Right atrium auricular region (tissue), 2 donors: Measurements from ENCODE around the gene TRPM2. TPM values are rescaled to one million over a fixed set of nuclear protein-coding genes. Genes with fewer than 3 reads are reported as not detected.
"Not testable (repeated sequence)": the region's sequence is repeated elsewhere in the genome, so short reads cannot be mapped to it uniquely, and the experiment has no call there.

Source experiments
- DNase-seq: peaks from one replicate; pipeline ENCODE4 v3.0.0-alpha.2; 2019; ENCODE audit warnings: low spot score
- H3K27ac ChIP-seq, 2 donors: fragments of 200-600 bp; sonication (generic); 1 replicate in 1 of 2; 2 replicates in 1 of 2; pipeline ENCODE4 v1.5.1; 2016 to 2019
- H3K27me3 ChIP-seq, 2 donors: fragments of 200-600 bp; sonication (generic); one replicate each; pipeline versions ENCODE4 v1.5.1 to v1.6.0; 2017 to 2019
- H3K36me3 ChIP-seq: fragments of 200-600 bp; sonication (generic); one replicate; pipeline ENCODE4 v1.5.1; 2016
- H3K4me1 ChIP-seq, 2 donors: fragments of 200-600 bp; sonication (generic); one replicate each; pipeline versions ENCODE4 v1.5.1 to v1.6.0; 2017 to 2019
- H3K4me3 ChIP-seq, 2 donors: fragments of 200-600 bp; sonication (generic); 1 replicate in 1 of 2; 2 replicates in 1 of 2; pipeline ENCODE4 v1.5.1; 2017 to 2019; ENCODE audit warnings: mild to moderate bottlenecking in 1 of 2, moderate library complexity in 1 of 2
- H3K9me3 ChIP-seq, 2 donors: fragments of 200-600 bp; sonication (generic); one replicate each; pipeline ENCODE4 v1.5.1; 2019
- total RNA-seq, 2 donors: library from RNA; depleted of rRNA; stranded (reverse); fragments of >200 nt; gene quantifications; one replicate each; pipeline ENCODE4 v1.1.0, GENCODE V29; 2016
- TF ChIP-seq, protein P1 (sequence below), 2 donors: fragments of 200-600 bp; sonication (generic); IDR thresholded peaks; one replicate each; pipeline ENCODE4 v1.5.1; 2019; ENCODE audit warnings: antibody characterized with exemption in 2 of 2

Gene TRPM2
- total RNA-seq, 2 donors from 2014 or later = 0.75 to 0.89 TPM

DNA sequence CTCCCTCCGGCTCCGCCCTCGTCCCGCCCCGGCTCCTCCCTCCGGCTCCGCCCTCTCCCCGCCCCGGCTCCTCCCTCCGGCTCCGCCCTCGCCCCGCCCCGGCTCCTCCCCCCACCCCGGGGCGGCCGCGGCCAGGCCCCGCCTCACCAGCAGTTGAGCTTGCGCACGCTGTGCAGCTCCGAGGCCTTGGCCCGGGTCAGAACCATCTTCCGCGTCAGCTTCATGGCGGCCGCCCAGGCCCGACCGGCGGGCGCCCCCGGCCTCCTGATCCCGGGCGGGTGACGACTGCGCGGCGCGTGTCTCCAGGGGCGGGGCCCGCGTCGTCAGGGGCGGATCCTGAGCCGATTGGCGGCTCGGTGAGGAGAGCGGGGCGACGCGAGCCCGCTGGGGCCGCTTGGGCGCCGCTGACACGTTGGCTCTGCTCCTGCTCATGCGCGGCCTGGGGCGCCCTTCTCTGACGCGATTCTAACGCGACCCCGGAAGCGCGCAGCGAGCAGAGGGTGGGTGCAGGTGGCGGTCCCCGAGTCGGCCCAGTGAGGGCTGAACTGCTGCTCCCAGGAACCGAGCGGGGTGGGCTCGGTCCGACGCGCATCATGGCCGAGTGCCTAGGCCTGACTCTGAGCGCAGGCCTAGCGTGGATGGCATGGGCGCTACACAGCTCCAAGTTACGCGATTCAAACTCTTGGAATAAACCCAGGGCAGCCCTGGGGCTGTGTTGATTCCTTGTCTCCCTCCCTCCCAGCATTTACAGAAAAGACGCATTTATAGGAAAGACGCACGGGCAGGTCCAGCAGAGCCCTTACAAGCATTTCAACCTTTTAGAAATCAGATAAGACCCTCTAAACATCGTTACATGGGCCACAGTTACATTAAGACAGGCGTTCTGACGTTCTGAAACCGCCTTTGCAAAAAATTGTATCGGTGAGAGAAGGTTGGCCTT lies 14.2 kb upstream of the TRPM2 start, which contains the start of gene CFAP410:
Gene CFAP410, minus strand, starts transcription at position 420 of the 940 bp plus-strand sequence. Its CDS starts 196 bp downstream, at position 224.
- TF ChIP-seq, protein P1, sequence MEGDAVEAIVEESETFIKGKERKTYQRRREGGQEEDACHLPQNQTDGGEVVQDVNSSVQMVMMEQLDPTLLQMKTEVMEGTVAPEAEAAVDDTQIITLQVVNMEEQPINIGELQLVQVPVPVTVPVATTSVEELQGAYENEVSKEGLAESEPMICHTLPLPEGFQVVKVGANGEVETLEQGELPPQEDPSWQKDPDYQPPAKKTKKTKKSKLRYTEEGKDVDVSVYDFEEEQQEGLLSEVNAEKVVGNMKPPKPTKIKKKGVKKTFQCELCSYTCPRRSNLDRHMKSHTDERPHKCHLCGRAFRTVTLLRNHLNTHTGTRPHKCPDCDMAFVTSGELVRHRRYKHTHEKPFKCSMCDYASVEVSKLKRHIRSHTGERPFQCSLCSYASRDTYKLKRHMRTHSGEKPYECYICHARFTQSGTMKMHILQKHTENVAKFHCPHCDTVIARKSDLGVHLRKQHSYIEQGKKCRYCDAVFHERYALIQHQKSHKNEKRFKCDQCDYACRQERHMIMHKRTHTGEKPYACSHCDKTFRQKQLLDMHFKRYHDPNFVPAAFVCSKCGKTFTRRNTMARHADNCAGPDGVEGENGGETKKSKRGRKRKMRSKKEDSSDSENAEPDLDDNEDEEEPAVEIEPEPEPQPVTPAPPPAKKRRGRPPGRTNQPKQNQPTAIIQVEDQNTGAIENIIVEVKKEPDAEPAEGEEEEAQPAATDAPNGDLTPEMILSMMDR (IDR thresholded peaks at IDR 0.05) = peak in 1 of 2 donors; percentile 14
- DNase-seq = peak; percentile 94
- peak within 1 kb of the TSS; percentile 85 to 93 for H3K4me3 ChIP-seq

DNA sequence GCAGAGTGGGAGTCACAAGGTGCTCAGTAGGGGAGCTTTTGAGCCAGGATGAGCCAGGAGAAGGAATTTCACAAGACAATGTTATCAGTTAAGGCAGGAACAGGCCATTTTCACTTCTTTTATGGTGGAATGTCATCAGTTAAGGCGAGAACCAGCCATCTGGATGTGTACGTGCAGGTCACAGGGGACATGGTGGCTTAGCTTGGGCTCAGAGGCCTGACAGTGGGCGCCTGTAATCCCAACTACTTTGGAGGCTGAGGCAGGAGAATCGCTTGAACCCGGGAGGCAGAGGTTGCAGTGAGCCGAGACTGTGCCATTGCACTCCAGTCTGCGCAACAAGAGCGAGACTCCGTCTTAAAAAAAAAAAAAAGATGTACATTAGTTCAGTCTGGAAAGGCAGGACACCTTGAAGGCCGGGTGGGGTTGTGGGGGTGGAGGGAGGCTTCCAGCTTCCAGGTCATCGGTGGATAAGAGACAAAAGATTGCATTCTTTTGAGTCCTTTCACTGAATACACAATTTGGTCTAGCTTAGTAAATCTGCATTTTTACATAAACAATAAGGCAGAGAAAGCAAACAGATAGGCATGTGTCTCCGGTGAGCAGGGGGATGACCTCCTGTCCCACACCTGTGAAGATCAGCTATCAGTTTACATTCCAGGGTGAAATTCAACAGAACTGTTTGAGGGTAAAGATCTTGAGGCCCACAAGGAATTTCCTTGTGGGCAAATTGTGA lies 11.5 kb upstream of the TRPM2 start:
- not testable (repeated sequence) for H3K9me3 ChIP-seq, H3K4me3 ChIP-seq, DNase-seq, H3K27me3 ChIP-seq, H3K36me3 ChIP-seq, H3K27ac ChIP-seq
- H3K4me1 ChIP-seq = peaks cover 0 to 18% of the 10 kb centered on the region in 2 donors

More for the DNA sequence above, 14.2 kb upstream of the TRPM2 start, which contains the start of gene CFAP410:
- Histone ChIP-seq H3K36me3 (peaks cover 15% of the 10 kb centered on the region), H3K27ac (peak within 1 kb of the TSS; percentile 95 to 99), H3K4me1 (peaks cover 0 to 18% of the 10 kb centered on the region in 2 donors), H3K9me3 (no peaks in the 10 kb centered on the region), H3K27me3 (no peaks in the 10 kb centered on the region)

DNA sequence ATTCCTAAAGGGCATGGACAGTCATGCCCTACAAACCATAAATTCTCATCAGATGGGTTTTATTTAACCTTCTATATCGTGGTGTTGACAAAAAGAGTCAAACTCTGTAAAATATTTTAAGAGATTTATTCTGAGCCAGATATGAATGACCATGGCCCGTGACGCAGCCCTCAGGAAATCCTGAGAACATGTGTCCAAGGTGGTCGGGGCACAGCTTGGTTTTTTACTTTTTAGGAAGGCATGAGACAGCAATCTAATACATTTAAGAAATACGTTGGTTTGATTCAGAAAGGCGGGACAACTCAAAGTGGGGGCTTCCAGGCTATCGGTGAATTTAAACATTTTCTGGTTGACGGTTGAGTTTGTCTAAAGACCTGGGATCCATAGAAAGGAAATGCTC lies 10.4 kb upstream of the TRPM2 start:
- not testable (repeated sequence) for H3K36me3 ChIP-seq, DNase-seq, H3K4me3 ChIP-seq, H3K27me3 ChIP-seq, H3K27ac ChIP-seq, H3K9me3 ChIP-seq
- H3K4me1 ChIP-seq = peaks cover 0 to 12% of the 10 kb centered on the region in 2 donors

DNA sequence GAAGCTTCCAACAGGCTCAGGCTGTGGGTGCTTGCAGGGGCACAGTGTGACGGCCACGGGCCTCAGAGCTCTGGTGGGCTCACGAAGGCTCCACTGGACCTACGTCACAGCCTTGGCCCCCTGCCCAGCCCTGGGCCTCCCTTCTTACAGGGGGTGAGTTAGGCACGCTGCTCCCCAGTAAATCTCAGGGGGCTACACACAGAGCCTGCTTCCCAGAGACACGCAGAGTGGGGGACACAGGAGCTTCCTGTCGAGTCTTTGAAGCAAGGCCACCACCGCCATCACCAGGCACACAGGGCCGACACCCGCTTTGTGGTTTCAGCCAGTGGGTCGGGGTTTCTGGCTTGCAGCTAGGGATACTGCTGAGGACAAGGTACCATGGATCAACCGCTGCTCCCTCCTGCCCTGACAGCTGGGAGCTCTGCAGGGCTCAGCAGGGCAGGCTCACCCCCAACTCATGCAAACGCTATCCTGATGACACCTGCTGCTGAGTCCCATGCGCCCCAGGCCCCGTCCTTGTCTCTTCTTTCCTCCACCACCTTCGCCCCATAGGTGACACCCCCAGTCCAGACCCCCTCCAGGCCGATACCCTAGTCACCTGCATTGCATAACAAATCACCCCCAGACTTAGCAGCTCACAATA lies 8.8 kb upstream of the TRPM2 start:
- TF ChIP-seq, protein P1 (IDR thresholded peaks at IDR 0.05) = no peak
- Histone ChIP-seq H3K27ac (no peak overlapping the region), H3K9me3 (no peaks in the 10 kb centered on the region), H3K4me3 (no peak overlapping the region), H3K27me3 (no peaks in the 10 kb centered on the region), H3K4me1 (peaks cover 0 to 7% of the 10 kb centered on the region in 2 donors), H3K36me3 (no peaks in the 10 kb centered on the region)
- DNase-seq = no peak

DNA sequence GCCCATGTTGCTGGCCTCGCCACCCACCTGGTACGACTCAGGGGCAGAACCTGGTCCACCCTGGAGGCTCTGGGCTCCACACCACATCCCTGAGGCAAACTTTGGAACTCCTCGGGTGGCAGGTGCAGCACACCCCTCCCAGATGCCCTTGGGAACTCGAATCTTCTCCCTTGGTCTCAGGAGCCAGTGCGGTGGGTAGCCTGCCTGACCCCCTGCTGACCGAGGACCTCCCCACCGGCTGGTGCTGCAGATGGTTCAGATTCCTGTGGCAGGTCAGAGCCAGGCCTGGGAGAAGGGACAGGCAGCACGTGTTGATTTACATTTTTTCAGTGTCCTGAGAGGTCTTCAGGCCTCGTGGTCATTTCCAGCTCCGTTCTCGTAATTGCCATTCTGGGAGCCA lies 7.9 kb upstream of the TRPM2 start:
- Histone ChIP-seq H3K4me1 (peaks cover 0 to 4% of the 10 kb centered on the region in 2 donors), H3K9me3 (no peaks in the 10 kb centered on the region), H3K27me3 (no peaks in the 10 kb centered on the region), H3K27ac (no peak overlapping the region), H3K4me3 (no peak overlapping the region), H3K36me3 (no peaks in the 10 kb centered on the region)
- TF ChIP-seq, protein P1 (IDR thresholded peaks at IDR 0.05) = no peak
- DNase-seq = no peak

DNA sequence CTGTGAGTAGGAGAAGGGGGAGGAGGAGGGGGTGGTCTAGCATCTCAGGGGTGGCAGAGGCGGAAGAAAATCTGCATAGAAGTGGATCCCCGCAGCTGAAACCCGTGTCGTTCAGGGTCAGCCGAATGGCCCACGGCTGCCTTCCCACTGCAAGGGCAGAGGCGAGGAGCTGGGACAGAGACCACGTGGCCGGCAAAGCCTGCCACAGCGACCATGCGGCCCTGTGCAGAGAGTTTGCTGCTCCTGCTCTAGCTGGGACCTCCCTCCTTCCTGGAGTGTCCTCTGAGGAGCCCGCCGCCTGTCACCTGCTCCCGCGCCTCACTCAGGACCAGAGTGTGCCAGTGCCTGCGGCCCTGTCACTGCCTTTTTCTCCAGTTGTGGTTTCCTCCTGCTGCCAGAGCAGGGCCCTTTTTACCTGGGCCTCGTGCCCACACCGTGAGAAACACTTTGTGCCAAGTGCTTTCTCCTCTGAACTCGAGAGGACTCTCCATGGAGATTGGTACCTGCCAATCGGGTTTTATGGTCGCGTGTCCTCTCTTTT lies 5.4 kb upstream of the TRPM2 start:
- Histone ChIP-seq H3K9me3 (no peaks in the 10 kb centered on the region), H3K4me1 (peaks cover 0 to 7% of the 10 kb centered on the region in 2 donors), H3K27me3 (peaks cover 0 to 3% of the 10 kb centered on the region in 2 donors), H3K36me3 (no peaks in the 10 kb centered on the region), H3K4me3 (no peak overlapping the region), H3K27ac (no peak overlapping the region)
- TF ChIP-seq, protein P1 (IDR thresholded peaks at IDR 0.05) = no peak
- no peak for DNase-seq
